ENCODE data around the gene ACOT12. TPM values are rescaled to one million over a fixed set of nuclear protein-coding genes. Genes with fewer than 3 reads are reported as not detected.

Gene ACOT12
- total RNA-seq = not detected in 2 replicates

GRCh38 chr5:81393783-81394718 lies at the start of gene ACOT12:
TSS of gene ACOT12 (minus strand) at chr5:81394134. CDS start at chr5:81394114, 20 bp downstream.

DNA sequence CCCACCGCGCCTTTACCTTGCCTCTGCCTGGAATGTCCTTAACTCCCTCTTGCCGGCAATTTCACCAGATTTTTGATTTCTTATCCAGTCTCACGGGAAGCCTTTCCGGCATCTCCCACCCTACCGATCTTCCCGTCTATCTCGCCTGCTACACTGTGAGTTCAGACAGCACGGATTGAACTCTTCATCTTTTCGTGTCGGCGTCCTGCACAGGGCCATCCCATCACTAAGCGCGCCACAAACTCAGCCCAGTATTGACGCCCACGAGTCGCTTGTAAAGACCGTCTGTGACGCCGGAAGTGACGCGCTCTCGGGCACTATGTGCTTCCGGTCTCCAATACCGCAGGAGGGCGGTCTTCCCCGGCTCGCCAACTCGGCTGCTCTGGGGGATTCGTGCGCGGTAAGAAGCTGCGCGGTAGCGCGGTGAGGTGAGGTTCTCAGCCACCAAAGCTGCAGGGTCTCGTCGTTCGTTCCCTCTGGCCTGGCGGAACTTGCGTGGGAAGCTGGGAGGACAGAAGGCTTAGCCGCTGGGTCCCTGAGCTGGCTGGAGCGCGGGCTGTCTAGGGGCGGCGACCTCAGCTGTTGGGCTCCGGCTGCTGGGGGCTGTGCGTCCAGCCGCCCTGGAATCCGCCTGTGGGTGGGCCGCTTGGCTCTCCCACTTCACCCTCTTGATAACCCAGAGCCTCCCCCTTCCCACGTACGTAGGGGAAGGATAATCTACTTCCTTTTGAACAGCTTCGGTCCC lies 92.5 kb downstream of the ACOT12 start, which contains the start of gene ZCCHC9:
Gene ZCCHC9, plus strand, starts transcription at position 317 of the 745 bp plus-strand sequence. CDS start 3,171 bp downstream, outside the sequence.

Other genes with a start within 250 kb of the ACOT12 start
- not detected in 2 replicates for gene CKMT2, start 160.8 kb downstream of the ACOT12 start, total RNA-seq
- 23.2 and 25.4 TPM in 2 replicates for gene ZCCHC9, start 92.5 kb downstream of the ACOT12 start, total RNA-seq

All from hair follicular keratinocyte (primary cell).